ENCODE measurements around the gene AMOTL1. TPM values are rescaled to one million over a fixed set of nuclear protein-coding genes. Genes with fewer than 3 reads are reported as not detected.

AMOTL1 gene
- total and polyA plus RNA-seq, 2 of the 8 experiments (the other 6 are each of a cell fraction or from before 2014, with no cell fraction given): 9.0 to 27.6 TPM

DNA sequence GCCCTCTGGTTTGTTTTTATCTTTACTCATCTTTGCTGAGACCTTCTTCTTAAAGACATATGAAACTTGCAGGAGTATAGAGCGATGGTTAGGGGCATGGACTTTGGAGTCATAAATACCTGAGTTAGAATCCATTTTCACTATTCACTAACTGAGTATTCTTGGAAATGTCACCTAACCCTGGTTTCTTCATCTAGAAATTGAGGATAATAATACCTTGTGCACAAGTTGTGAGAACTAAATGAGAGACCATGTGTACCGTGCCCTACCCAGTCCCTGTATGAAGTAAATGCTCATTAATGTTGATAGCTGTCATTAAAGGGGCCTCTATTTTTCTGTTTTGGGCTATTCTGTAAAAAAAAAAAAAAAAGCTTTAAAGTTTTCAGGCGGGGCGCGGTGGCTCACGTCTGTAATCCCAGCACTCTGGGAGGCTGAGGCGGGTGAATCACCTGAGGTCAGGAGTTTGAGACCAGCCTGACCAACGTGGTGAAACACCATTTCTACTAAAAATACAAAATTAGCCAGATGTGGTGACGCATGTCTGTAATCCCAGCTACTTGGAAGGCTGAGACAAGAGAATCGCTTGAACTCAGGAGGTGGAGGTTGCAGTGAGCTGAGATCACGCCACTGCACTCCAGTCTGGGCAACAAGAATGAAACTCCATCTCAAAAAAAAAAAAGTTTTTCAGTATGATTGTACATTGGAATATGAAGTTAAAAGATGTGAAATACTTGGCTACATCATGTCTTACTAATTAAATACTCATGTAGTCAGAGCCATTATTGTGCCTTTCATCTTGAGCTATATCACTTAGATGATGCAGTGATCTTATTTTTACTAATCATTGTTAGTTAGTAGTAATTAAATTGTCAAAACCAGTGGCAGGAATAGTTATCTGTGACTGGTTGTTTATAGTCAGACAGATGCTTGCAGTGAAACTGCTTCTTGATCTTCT lies 95.0 kb downstream of the AMOTL1 start:
- H3K36me3 ChIP-seq (ENCODE audit: control insufficient read depth in 2 of 4, insufficient read depth in 4 of 4, low read length in 3 of 4): peaks cover 4 to 13% (median 9%) of the 10 kb centered on the region in 4 experiments

More for the DNA sequence above, 95.0 kb downstream of the AMOTL1 start:
- peaks cover 0 to 12% (median 6%) of the 10 kb centered on the region in 4 experiments; a peak in 5 of 7 replicates for H3K4me1 ChIP-seq (replicated peaks in 1 of 4; ENCODE audit: control insufficient read depth in 3 of 4, insufficient read depth in 4 of 4, low read length in 3 of 4)
- no peaks in the 10 kb centered on the region for H4K20me1 ChIP-seq (replicated peaks in 1 of 2; ENCODE audit: control insufficient read depth in 1 of 2, insufficient read depth in 2 of 2, low read length in 2 of 2)
- H2AFZ ChIP-seq (ENCODE audit: low read length): no peak overlapping the region
- no peak overlapping the region for H2BK12ac ChIP-seq (ENCODE audit: low read depth, low read length)
- WGBS, 2 experiments (ENCODE audit: extremely low coverage in 1 of 2, insufficient coverage in 1 of 2, insufficient read length in 1 of 2, insufficient replicate concordance in 2 of 2, low coverage in 1 of 2, low lambda C conversion rate in 2 of 2, missing lambda C conversion rate in 1 of 2): 91% methylated on average over 11 of the region's 11 CpGs; no CpG with 5 or more reads in 1 of the 2 experiments
- no peak overlapping the region for H3K9ac ChIP-seq (replicated peaks in 1 of 4; ENCODE audit: extremely low read depth in 1 of 4, low read depth in 3 of 4, low read length in 3 of 4)
- H3K23ac ChIP-seq (ENCODE audit: insufficient read length): no peak overlapping the region
- H4K8ac ChIP-seq (ENCODE audit: extremely low read depth, insufficient read depth, low read length): no peak overlapping the region
- H3K79me1 ChIP-seq (ENCODE audit: low read depth, low read length): no peaks in the 10 kb centered on the region
- no peak overlapping the region for H4K91ac ChIP-seq (replicated peaks; ENCODE audit: insufficient read length, low read length)
- FAIRE-seq: no peak
- no peak overlapping the region for H3K18ac ChIP-seq (ENCODE audit: extremely low read depth, low read length)
- H3K23me2 ChIP-seq (ENCODE audit: low read depth, low read length): no peaks in the 10 kb centered on the region
- no peak overlapping the region for H3K4me2 ChIP-seq (ENCODE audit: insufficient read depth in 1 of 2, low read depth in 2 of 2, low read length in 2 of 2)
- H2BK120ac ChIP-seq (replicated peaks; ENCODE audit: low read depth, low read length): no peak overlapping the region
- no peak overlapping the region for H4K5ac ChIP-seq (ENCODE audit: insufficient read length, low read depth, low read length)
- H3K27me3 ChIP-seq (replicated peaks in 1 of 4; ENCODE audit: control insufficient read depth in 3 of 4, extremely low read depth in 1 of 4, insufficient read depth in 3 of 4, low read length in 3 of 4): no peaks in the 10 kb centered on the region
- H2BK5ac ChIP-seq (ENCODE audit: low read depth, low read length): no peak overlapping the region
- no peak overlapping the region for H3K4ac ChIP-seq (replicated peaks; ENCODE audit: insufficient read length, low read depth, low read length)
- DNase-seq (ENCODE audit: low read depth in 1 of 2, low spot score in 2 of 2): no peak
- no peak overlapping the region for H2AK5ac ChIP-seq (ENCODE audit: low read depth, low read length)
- no peaks in the 10 kb centered on the region for H3K9me3 ChIP-seq (ENCODE audit: insufficient read depth in 2 of 2, low read depth in 1 of 2, low read length in 1 of 2)
- no peak overlapping the region for H3K27ac ChIP-seq (ENCODE audit: low read depth, low read length)
- no peak overlapping the region for H3K56ac ChIP-seq (replicated peaks; ENCODE audit: insufficient read length, low read depth, low read length)
- H3K4me3 ChIP-seq (ENCODE audit: extremely low read depth in 1 of 4, insufficient read depth in 2 of 4, low read depth in 3 of 4, low read length in 4 of 4): no peak overlapping the region
- ChIA-PET POLR2A (ENCODE audit: partially characterized antibody) (no interaction called here), CTCF (ENCODE audit: partially characterized antibody) (interaction anchor here (1.3 kb wide), 1 partner anchor 240 kb away, joined by 3 read pairs; no protein-coding TSS in a partner anchor)
- no peak overlapping the region for H2BK15ac ChIP-seq (ENCODE audit: low read length)
- no peak overlapping the region for H2BK20ac ChIP-seq (ENCODE audit: low read length)
- no peaks in the 10 kb centered on the region for H3K79me2 ChIP-seq (ENCODE audit: control insufficient read depth in 1 of 2, insufficient read depth in 2 of 2, low read length in 2 of 2)
- H3K14ac ChIP-seq (ENCODE audit: insufficient read length): no peak overlapping the region
- TF ChIP-seq CREB1 (IDR thresholded peaks at IDR 0.05): no peak
- no peak for TF ChIP-seq KDM1A (IDR thresholded peaks at IDR 0.05; ENCODE audit: borderline replicate concordance, low read length)
